CD4-positive, alpha-beta T cell treated with Interleukin-15 for 1 hour (primary cell): ENCODE data around the gene PACS1.

ENCODE experiments used
- DNase-seq: peaks from one replicate; pipeline ENCODE4 v3.0.0-alpha.2; 2020

The PACS1 gene

GRCh38 chr11:66146074-66146473, 76.0 kb downstream of the PACS1 start:
- no peak for DNase-seq

GRCh38 chr11:66146940-66147339, 76.9 kb downstream of the PACS1 start:
- DNase-seq: no peak

DNA sequence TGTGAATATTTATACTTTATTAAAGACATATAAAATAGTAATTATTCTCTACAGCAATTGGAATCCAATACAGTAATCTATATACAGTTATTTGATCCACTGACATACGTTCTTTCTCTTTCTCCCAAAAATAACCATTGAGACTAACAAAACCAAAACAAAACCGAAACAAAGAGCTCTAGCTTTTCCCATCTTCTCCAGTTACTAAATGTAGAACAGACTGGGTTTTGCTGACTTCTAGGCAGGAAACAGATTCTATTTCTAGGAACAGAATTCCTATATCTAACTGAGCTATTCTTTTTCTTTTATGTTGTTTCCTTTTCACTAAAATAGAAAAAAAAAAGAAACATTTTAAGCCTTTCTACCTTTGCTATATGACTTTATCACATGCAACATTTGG, 80.1 kb downstream of the PACS1 start:
- no peak for DNase-seq

DNA sequence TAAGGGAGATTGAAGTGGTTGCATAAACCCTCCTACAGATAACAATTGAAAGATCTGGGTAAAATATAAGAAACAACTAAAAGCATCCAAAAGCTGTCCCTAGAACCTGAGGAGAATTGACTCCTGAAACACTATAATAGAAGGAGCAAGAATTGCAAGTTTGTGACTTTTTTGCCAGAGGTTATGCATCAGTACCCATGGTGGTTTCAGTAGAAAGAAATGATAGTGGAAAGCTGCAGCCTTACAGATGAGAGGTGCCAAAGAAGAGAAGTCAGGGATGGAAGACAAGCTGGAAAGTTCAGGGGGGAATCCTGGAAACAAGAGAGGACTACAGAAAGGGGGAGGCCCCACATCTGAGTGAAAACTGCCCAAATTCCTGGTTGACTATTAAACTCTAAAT, 80.7 kb downstream of the PACS1 start:
- DNase-seq: no peak

- no peak for DNase-seq
Observed at GRCh38 chr11:66151273-66151672, 81.2 kb downstream of the PACS1 start.

- no peak for DNase-seq
Observed at GRCh38 chr11:66154109-66154508, 84.0 kb downstream of the PACS1 start.

DNA sequence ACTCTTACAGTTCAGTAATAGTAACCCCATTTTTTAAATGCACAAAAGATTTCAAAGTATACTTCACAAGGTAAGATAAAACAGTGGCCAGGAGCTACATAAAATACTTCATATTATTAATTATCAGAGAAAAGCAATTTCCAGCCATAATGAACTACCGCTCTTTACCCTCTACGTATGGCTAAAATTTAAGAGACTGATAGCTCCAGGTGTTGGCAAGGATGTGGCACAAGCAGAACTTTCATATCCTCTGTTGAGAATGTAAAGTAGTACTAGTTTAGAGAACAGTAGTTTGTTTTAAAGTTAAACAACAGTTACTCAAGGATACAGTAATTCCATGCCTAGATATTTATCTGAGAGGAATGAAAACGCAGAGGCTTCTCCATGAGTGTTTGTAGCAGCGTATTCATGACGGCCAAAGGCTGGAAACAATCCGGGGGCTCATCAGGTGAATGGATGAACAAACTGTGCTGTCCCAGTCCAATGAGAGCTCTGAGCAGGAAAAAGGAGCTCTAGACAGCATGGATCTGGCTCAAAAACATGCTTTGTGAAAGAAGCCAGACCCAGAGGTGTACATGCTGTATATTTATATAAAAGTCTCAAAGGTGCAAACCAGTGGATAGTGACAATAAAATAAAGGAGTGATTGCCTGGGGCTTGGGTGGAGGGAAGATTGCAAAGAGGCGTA, 85.5 kb downstream of the PACS1 start:
- DNase-seq: no peak

- DNase-seq: no peak
Observed at GRCh38 chr11:66157182-66157864, 87.3 kb downstream of the PACS1 start.

DNA sequence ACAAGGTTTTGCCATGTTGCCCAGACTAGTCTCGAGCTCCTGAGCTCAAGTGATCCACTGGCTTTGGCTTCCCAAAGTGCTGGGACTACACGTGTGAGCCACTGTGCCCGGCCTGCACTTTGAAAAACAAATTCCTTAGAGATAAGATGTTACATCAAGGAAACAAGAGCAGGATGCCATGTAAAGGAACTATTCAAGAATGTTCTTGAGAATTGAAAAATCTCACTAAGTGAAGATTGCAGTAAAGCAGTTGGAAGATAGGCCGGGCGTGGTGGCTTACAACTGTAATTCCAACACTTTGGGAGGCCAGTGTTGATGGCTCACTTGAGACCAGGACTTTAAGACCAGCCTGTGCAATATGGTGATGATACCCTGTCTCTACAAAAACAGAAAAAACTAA, 88.1 kb downstream of the PACS1 start:
- DNase-seq: no peak

DNA sequence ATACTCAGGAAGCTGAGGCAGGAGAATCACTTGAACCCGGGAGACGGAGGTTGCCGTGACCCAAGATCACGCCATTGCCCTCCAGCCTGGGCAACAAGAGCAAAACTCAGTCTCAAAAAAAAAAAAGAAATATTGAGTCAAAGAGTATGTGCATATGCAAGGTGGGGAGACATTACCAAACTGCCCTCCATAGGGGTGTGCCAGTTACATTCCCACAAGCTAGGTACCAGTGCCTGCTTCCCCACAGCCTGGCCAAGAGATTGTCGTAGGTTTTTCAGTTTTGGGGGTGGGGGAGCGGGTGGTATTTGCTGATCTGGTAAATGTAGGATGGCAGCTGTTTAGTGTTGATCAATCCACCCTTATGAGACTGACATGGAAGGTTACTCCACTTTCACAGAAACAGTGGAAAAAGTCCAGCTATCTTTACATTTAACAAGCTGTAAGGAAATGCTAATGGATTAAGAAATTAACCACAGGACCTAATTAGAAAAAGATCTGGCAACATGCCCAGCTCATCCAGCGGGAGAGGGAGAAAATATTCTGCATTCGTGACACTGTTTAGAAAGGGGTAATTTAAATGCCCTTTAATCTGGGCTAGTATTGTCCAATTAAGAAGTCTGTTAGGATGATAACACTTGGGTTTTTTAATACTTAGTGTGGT, 89.4 kb downstream of the PACS1 start:
- no peak for DNase-seq

GRCh38 chr11:66160709-66161108, 90.6 kb downstream of the PACS1 start:
- DNase-seq: no peak

- no peak for DNase-seq
Observed at GRCh38 chr11:66168289-66168688, 98.2 kb downstream of the PACS1 start.

DNA sequence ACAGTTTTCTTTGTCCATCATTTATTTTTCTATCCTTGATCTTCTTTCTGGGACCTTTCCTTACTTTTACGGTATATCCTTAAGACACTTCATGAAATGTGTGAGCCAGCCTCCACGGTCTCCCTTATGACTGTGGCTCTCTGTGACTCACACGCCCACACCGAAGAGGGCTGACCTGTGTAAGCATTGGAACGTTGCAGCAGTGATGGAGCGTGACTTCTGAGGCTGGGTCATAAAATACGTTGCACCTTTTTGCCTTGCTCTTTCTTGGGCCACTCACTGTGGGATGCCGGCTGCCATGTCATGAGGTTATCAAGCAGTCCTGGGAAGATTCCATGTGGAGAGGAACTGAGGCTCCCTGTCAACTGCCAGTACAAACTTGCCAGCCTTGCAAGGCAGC, 102.1 kb downstream of the PACS1 start:
- no peak for DNase-seq

DNA sequence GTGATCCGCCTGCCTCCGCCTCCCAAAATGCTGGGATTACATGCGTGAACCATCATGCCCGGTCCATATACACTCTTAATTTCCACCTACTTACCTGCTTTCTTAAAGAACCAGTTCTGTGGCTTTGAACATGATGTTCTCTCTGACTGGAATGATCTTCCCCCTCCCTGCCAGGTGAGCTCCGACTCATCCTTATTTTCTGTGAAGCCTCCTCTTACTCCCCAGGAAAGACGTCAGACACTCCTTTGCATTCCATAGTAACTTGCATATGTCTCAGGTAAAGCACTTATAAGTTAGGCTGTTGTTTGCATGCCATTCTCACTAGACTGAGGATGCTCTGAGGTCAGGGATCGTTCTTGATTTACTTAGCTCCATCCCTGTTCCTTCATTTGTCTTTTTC, 106.6 kb downstream of the PACS1 start:
- no peak for DNase-seq

GRCh38 chr11:66178183-66178582, 108.1 kb downstream of the PACS1 start:
- no peak for DNase-seq

DNA sequence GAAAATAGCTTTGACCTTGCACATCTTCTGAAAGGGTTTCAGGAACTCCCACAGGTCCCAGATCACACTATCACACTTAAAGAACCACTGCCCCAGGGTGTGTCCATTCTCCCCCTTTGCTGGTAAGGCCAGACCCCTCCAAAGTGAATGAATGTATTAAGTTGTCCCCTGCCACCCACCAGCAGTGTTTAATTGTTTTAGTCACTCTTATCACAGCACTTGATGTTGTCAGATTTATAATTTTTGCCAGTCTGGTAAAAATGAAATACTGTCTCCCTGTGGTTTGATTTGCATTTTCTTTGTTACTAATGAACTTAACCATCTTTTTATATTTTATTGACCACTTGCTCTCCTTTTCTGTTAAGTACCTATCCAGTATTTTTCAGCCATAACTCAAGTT, 108.8 kb downstream of the PACS1 start:
- DNase-seq: no peak

GRCh38 chr11:66181632-66182315, 111.7 kb downstream of the PACS1 start:
- DNase-seq: no peak

GRCh38 chr11:66183494-66184048, 113.5 kb downstream of the PACS1 start:
- peak; percentile 60 for DNase-seq

DNA sequence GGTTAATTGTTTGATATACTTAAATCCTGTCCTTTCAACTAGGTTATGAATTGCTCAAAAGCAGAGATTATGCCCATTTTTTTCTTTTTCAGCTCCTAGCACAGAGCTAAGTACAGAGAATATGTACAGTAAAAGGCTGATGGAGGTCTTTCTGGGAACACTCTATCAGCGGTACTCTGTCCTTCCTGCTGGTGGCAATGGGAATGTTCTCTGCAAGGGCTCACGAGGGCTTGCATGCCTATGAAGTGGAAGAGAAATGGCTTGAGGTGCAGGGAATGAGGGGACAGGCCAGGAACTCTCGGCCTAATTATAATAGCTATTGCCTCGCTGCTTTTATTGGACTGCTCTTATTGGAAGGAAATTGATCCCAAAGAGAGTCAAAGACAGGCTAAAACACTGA, 114.7 kb downstream of the PACS1 start:
- no peak for DNase-seq

DNA sequence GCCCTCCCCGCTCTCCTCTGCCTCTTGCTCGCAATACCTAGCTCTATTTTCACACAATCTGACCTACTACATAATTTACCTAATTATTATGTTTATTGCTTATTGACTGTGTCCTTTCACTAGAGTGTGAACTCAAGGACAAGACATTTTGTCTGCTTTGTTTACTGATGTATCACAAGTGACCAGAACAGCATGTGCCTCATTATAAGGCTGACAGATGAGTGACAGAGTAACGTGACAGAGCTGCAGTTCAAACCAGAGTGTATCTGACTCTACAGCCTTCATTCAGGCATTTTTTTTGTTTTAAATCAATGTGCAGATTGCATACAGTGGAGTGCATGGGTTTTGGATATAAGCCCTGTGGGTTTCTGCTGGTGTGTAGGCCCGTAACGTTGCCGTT, 116.4 kb downstream of the PACS1 start:
- no peak for DNase-seq

DNA sequence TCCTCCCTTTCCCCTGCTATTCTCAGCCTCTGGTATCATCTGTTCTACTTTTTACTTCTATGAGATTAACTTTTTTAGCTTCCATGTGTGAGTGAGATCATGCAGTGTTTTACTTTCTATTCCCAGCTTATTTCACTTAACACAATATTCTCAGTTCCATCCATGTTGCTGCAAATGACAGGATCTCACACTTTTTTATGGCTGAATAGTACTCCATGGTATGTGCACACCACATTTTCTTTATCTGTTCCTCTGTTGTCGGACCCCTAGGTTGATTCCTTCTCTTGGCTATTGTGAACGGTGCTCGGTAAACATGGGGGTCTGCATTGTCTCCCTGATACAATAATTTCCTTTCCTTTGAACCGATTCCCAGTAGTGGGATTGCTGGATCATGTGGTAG, 117.4 kb downstream of the PACS1 start:
- DNase-seq: no peak

DNA sequence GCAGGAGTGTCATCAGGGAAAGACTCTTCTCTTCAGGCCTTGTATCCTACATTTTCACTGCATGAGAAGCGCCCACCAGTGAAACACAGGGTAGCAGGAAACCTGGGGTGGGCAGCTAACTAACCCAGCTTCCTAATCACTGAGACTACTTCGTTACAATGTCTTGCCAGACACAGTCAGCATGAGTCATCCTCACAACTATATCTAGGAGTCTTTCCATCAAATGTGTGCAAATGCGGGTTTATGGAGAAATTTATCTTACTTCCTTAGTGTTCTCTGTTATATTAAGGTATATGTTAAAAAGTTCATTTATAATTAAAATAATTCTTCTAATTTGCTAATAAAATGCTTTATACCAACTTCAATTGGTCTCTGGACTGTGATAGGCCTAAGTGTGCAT, 118.5 kb downstream of the PACS1 start:
- no peak for DNase-seq

DNA sequence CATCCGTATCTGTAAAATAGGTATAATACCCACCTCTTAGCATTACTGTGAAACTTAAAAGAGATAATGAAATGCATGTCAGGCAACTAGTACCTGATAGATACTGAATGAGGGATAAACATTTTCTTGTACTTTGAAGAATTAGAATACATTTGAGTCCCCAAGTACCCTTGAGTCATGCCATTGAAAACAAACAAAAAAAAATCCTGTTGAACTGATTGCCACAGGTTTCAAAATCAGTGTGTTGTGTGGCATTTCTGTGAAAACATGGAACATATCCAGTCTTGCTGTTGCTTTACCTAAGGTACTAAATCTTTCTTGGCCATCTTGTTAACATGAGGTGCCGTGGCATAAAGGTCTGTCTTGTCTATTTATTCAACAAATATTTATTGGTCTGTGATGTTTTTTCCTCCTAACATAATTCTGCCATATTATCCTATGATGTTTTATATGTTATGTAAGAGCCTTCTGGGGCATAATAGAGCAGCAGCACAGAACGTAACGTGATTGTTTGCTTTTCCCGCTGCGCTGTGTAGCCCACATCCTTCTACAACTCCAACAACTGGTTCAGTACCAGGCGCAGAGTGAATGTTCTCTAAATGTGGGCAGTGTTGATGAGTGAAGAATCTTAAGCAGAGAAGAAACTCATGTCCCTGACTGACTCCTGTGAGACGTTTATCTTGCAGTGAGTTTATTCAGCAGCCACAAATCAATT, 119.1 kb downstream of the PACS1 start:
- no peak for DNase-seq
